Measurements from ENCODE around the gene IRX3. TPM values are rescaled to one million over a fixed set of nuclear protein-coding genes. Genes with fewer than 3 reads are reported as not detected.

IRX3 gene
- total and polyA plus RNA-seq, 2 of the 8 experiments (the other 6 are each of a cell fraction or from before 2014, with no cell fraction given) = 0.50 to 1.6 TPM

- H4K20me1 ChIP-seq (replicated peaks in 1 of 2; ENCODE audit: control insufficient read depth in 1 of 2, insufficient read depth in 2 of 2, low read length in 2 of 2) = no peaks in the 10 kb centered on the region
- no peak overlapping the region for H2BK120ac ChIP-seq (replicated peaks; ENCODE audit: low read depth, low read length)
- WGBS, 2 experiments (ENCODE audit: extremely low coverage in 1 of 2, insufficient coverage in 1 of 2, insufficient read length in 1 of 2, insufficient replicate concordance in 2 of 2, low coverage in 1 of 2, low lambda C conversion rate in 2 of 2, missing lambda C conversion rate in 1 of 2) = 100% methylated on average over 1 of the region's 1 CpG; no CpG with 5 or more reads in 1 of the 2 experiments
- H3K9ac ChIP-seq (replicated peaks in 1 of 4; ENCODE audit: extremely low read depth in 1 of 4, low read depth in 3 of 4, low read length in 3 of 4) = no peak overlapping the region
- no peaks in the 10 kb centered on the region for H3K79me1 ChIP-seq (ENCODE audit: low read depth, low read length)
- no peaks in the 10 kb centered on the region for H3K79me2 ChIP-seq (ENCODE audit: control insufficient read depth in 1 of 2, insufficient read depth in 2 of 2, low read length in 2 of 2)
- CTCF ChIA-PET (ENCODE audit: partially characterized antibody) = no interaction called here
- no peaks in the 10 kb centered on the region for H3K9me3 ChIP-seq (ENCODE audit: insufficient read depth in 2 of 2, low read depth in 1 of 2, low read length in 1 of 2)
- no peak overlapping the region for H4K5ac ChIP-seq (ENCODE audit: insufficient read length, low read depth, low read length)
- H3K4ac ChIP-seq (replicated peaks; ENCODE audit: insufficient read length, low read depth, low read length) = no peak overlapping the region
- DNase-seq (ENCODE audit: low read depth in 1 of 2, low spot score in 2 of 2) (no peak), FAIRE-seq (no peak)
- H2BK15ac ChIP-seq (ENCODE audit: low read length) = no peak overlapping the region
- TF ChIP-seq ZNF274 (IDR thresholded peaks at IDR 0.05; ENCODE audit: borderline replicate concordance, extremely low read depth, low read length) = no peak
- TF ChIP-seq ATF2 (IDR thresholded peaks at IDR 0.05; ENCODE audit: low read length) = no peak
- TF ChIP-seq EZH2 (IDR thresholded peaks at IDR 0.05; ENCODE audit: low read depth, low read length, severe bottlenecking) = no peak
- no peak for TF ChIP-seq CHD1 (IDR thresholded peaks at IDR 0.05; ENCODE audit: low read depth, low read length)
- no peak for TF ChIP-seq TEAD4 (IDR thresholded peaks at IDR 0.05; ENCODE audit: low read depth, low read length)
- TF ChIP-seq CHD2 (IDR thresholded peaks at IDR 0.05; ENCODE audit: low read length) = no peak
- no peak for TF ChIP-seq HDAC6 (IDR thresholded peaks at IDR 0.05; ENCODE audit: low read depth, low read length)
- no peak for TF ChIP-seq ASH2L (IDR thresholded peaks at IDR 0.05; ENCODE audit: low read length)
- no peak for TF ChIP-seq RBBP5 (IDR thresholded peaks at IDR 0.05; ENCODE audit: borderline replicate concordance, low read depth, low read length)
- no peak for TF ChIP-seq TAF7 (optimal IDR thresholded peaks at IDR 0.05; ENCODE audit: borderline replicate concordance, low read depth, low read length)
- TF ChIP-seq MAFK (IDR thresholded peaks at IDR 0.05; ENCODE audit: low read depth, low read length) = no peak
- TF ChIP-seq CREB1 (IDR thresholded peaks at IDR 0.05) = no peak
- TF ChIP-seq SP1 (IDR thresholded peaks at IDR 0.05; ENCODE audit: low read depth, low read length) = no peak
- no peak overlapping the region for H4K91ac ChIP-seq (replicated peaks; ENCODE audit: insufficient read length, low read length)
- H3K23me2 ChIP-seq (ENCODE audit: low read depth, low read length) = no peaks in the 10 kb centered on the region
- POLR2A ChIA-PET (ENCODE audit: partially characterized antibody) = no interaction called here
- no peak overlapping the region for H3K4me2 ChIP-seq (ENCODE audit: insufficient read depth in 1 of 2, low read depth in 2 of 2, low read length in 2 of 2)
- no peak overlapping the region for H3K4me3 ChIP-seq (ENCODE audit: extremely low read depth in 1 of 4, insufficient read depth in 2 of 4, low read depth in 3 of 4, low read length in 4 of 4)
- H2BK12ac ChIP-seq (ENCODE audit: low read depth, low read length) = no peak overlapping the region
- H3K56ac ChIP-seq (replicated peaks; ENCODE audit: insufficient read length, low read depth, low read length) = no peak overlapping the region
- H3K27me3 ChIP-seq (replicated peaks in 1 of 4; ENCODE audit: control insufficient read depth in 3 of 4, extremely low read depth in 1 of 4, insufficient read depth in 3 of 4, low read length in 3 of 4) = no peaks in the 10 kb centered on the region
- no peak overlapping the region for H3K14ac ChIP-seq (ENCODE audit: insufficient read length)
- H3K36me3 ChIP-seq (ENCODE audit: control insufficient read depth in 2 of 4, insufficient read depth in 4 of 4, low read length in 3 of 4) = no peaks in the 10 kb centered on the region
- H2BK5ac ChIP-seq (ENCODE audit: low read depth, low read length) = no peak overlapping the region
- H3K27ac ChIP-seq (ENCODE audit: low read depth, low read length) = no peak overlapping the region
- H2AFZ ChIP-seq (ENCODE audit: low read length) = no peak overlapping the region
- no peak overlapping the region for H2BK20ac ChIP-seq (ENCODE audit: low read length)
- no peak overlapping the region for H3K18ac ChIP-seq (ENCODE audit: extremely low read depth, low read length)
- H3K23ac ChIP-seq (ENCODE audit: insufficient read length) = no peak overlapping the region
- H2AK5ac ChIP-seq (ENCODE audit: low read depth, low read length) = no peak overlapping the region
- peaks cover 0 to 14% (median 7%) of the 10 kb centered on the region in 4 experiments; a peak in 4 of 7 replicates for H3K4me1 ChIP-seq (replicated peaks in 1 of 4; ENCODE audit: control insufficient read depth in 3 of 4, insufficient read depth in 4 of 4, low read length in 3 of 4)
- H4K8ac ChIP-seq (ENCODE audit: extremely low read depth, insufficient read depth, low read length) = no peak overlapping the region
Measured at GRCh38 chr16:54318941-54319340, 32.4 kb upstream of the IRX3 start.

Data from H1 (cell line).